Transverse colon (tissue), 3 donors: Measurements from ENCODE around the gene WT1.

Experiments used
- CTCF ChIP-seq, 5 experiments: fragments of 200-600 bp in 3 of 5; fragments of 450-650 bp in 2 of 5; sonication (generic) in 3 of 5; IDR thresholded peaks; 1 replicate in 2 of 5; 2 replicates in 3 of 5; pipeline ENCODE4 v1.5.1; 2016 to 2017; ENCODE audit warnings: antibody characterized with exemption in 5 of 5, inconsistent platforms in 3 of 5, mild to moderate bottlenecking in 2 of 5, moderate library complexity in 1 of 5
- POLR2A ChIP-seq: fragments of 450-650 bp; IDR thresholded peaks from one replicate; pipeline ENCODE4 v1.6.1; 2016; ENCODE audit warnings: antibody characterized with exemption, mild to moderate bottlenecking, moderate library complexity

- TF ChIP-seq CTCF (IDR thresholded peaks at IDR 0.05): no peak
- no peak for TF ChIP-seq POLR2A
Measured at GRCh38 chr11:32433101-32433913, 2.0 kb downstream of the WT1 start.
